Astrocyte (in vitro differentiated cells and primary cell): ENCODE data around the gene PRG3.

Experiments used
- CTCF ChIP-seq: IDR thresholded peaks from 2 replicates; pipeline ENCODE4 v1.5.1; 2011; ENCODE audit warnings: low read depth, mild to moderate bottlenecking, inconsistent platforms, low read length, moderate library complexity; ENCODE audit not compliant: insufficient read depth
- EZH2 ChIP-seq: IDR thresholded peaks from 2 replicates; pipeline ENCODE4 v1.6.1; 2012; ENCODE audit warnings: mild to moderate bottlenecking, low read length, inconsistent platforms; ENCODE audit not compliant: insufficient read depth

- TF ChIP-seq EZH2 (no peak), CTCF (no peak)
These were observed 26.3 kb downstream of the PRG3 start for GRCh38 chr11:57354699-57355098.
